HEK293 (cell line): ENCODE data around the gene USP32.

ENCODE experiments used
- GLIS2 ChIP-seq: fragments of 450-650 bp; formaldehyde crosslinking; IDR thresholded peaks from 2 replicates; pipeline ENCODE4 v1.5.1; 2016; ENCODE audit warnings: missing biosample characterization, missing genetic modification characterization
- KLF10 ChIP-seq: fragments of 450-650 bp; IDR thresholded peaks from 2 replicates; pipeline ENCODE4 v1.5.1; 2018; ENCODE audit warnings: missing biosample characterization, mild to moderate bottlenecking, missing genetic modification characterization
- PRDM1 ChIP-seq: fragments of 450-650 bp; formaldehyde crosslinking; IDR thresholded peaks from 2 replicates; pipeline ENCODE4; 2016; ENCODE audit warnings: missing biosample characterization, missing genetic modification characterization
- RBAK ChIP-seq: fragments of 450-650 bp; formaldehyde crosslinking; IDR thresholded peaks from 2 replicates; pipeline ENCODE4 v1.5.1; 2016; ENCODE audit warnings: missing biosample characterization, missing genetic modification characterization
- SCRT2 ChIP-seq: fragments of 450-650 bp; formaldehyde crosslinking; IDR thresholded peaks from 2 replicates; pipeline ENCODE4 v1.5.1; 2016; ENCODE audit warnings: missing biosample characterization, missing genetic modification characterization
- TCF7L2 ChIP-seq: IDR thresholded peaks from 2 replicates; pipeline ENCODE4 v1.6.1; 2011; ENCODE audit warnings: low read depth, mild to moderate bottlenecking, inconsistent platforms, low read length, moderate library complexity, borderline replicate concordance
- ZNF157 ChIP-seq: fragments of 450-650 bp; formaldehyde crosslinking; IDR thresholded peaks from 2 replicates; pipeline ENCODE4 v1.5.1; 2016; ENCODE audit warnings: missing biosample characterization, missing genetic modification characterization
- ZNF223 ChIP-seq: fragments of 450-650 bp; formaldehyde crosslinking; IDR thresholded peaks from 2 replicates; pipeline ENCODE4 v1.5.1; 2016; ENCODE audit warnings: missing biosample characterization, missing genetic modification characterization
- ZNF23 ChIP-seq: fragments of 450-650 bp; formaldehyde crosslinking; IDR thresholded peaks from 2 replicates; pipeline ENCODE4 v1.5.1; 2016; ENCODE audit warnings: missing biosample characterization, missing genetic modification characterization, borderline replicate concordance
- ZNF341 ChIP-seq: fragments of 450-650 bp; formaldehyde crosslinking; IDR thresholded peaks from 2 replicates; pipeline ENCODE4; 2016; ENCODE audit warnings: low read depth, missing biosample characterization, missing genetic modification characterization
- ZNF548 ChIP-seq: fragments of 450-650 bp; formaldehyde crosslinking; IDR thresholded peaks from 2 replicates; pipeline ENCODE4 v1.5.1; 2016; ENCODE audit warnings: missing biosample characterization, missing genetic modification characterization
- ZNF626 ChIP-seq: fragments of 450-650 bp; sonication (Bioruptor Pico); formaldehyde crosslinking; IDR thresholded peaks from 2 replicates; pipeline ENCODE4 v1.5.1; 2018; ENCODE audit warnings: missing biosample characterization, missing genetic modification characterization, inconsistent platforms
- ZNF76 ChIP-seq: fragments of 450-650 bp; formaldehyde crosslinking; IDR thresholded peaks from 2 replicates; pipeline ENCODE4; 2016; ENCODE audit warnings: low read depth, missing biosample characterization, missing genetic modification characterization, borderline replicate concordance
- ZNF785 ChIP-seq: fragments of 450-650 bp; formaldehyde crosslinking; IDR thresholded peaks from 2 replicates; pipeline ENCODE4 v1.5.1; 2016; ENCODE audit warnings: missing biosample characterization, missing genetic modification characterization
- ZNF792 ChIP-seq: fragments of 450-650 bp; formaldehyde crosslinking; IDR thresholded peaks from 2 replicates; pipeline ENCODE4 v1.5.1; 2016; ENCODE audit warnings: missing biosample characterization, missing genetic modification characterization
- ZNF830 ChIP-seq: fragments of 450-650 bp; IDR thresholded peaks from 2 replicates; pipeline ENCODE4 v1.5.0; 2018; ENCODE audit warnings: missing biosample characterization, missing genetic modification characterization, low read depth, mild to moderate bottlenecking, moderate library complexity
- ZNF837 ChIP-seq: fragments of 450-650 bp; formaldehyde crosslinking; IDR thresholded peaks from 2 replicates; pipeline ENCODE4 v1.5.1; 2016; ENCODE audit warnings: missing biosample characterization, missing genetic modification characterization
- ZSCAN16 ChIP-seq: fragments of 450-650 bp; formaldehyde crosslinking; IDR thresholded peaks from 2 replicates; pipeline ENCODE4 v1.5.1; 2016; ENCODE audit warnings: missing biosample characterization, missing genetic modification characterization
- TF ChIP-seq, protein P1 (sequence below): fragments of 450-650 bp; formaldehyde crosslinking; conservative IDR thresholded peaks from 2 replicates; pipeline ENCODE4 v1.5.1; 2016; ENCODE audit warnings: low read depth, missing biosample characterization, missing genetic modification characterization
- TF ChIP-seq, protein P2 (sequence below): fragments of 450-650 bp; formaldehyde crosslinking; conservative IDR thresholded peaks from 2 replicates; pipeline ENCODE4 v1.5.1; 2016; ENCODE audit warnings: low read depth, missing biosample characterization, missing genetic modification characterization
- TF ChIP-seq, protein P3 (sequence below): fragments of 450-650 bp; formaldehyde crosslinking; IDR thresholded peaks from 2 replicates; pipeline ENCODE4 v1.5.1; 2016; ENCODE audit warnings: missing biosample characterization, missing genetic modification characterization
- TF ChIP-seq, protein P4 (sequence below): sonication (generic); formaldehyde crosslinking; IDR thresholded peaks from 2 replicates; pipeline ENCODE4 v1.8.1; 2022; ENCODE audit warnings: mild to moderate bottlenecking, moderate library complexity, missing genetic modification reagents
- TF ChIP-seq, protein P5 (sequence below): fragments of 450-650 bp; formaldehyde crosslinking; IDR thresholded peaks from 2 replicates; pipeline ENCODE4 v1.5.1; 2016; ENCODE audit warnings: missing biosample characterization, missing genetic modification characterization
- TF ChIP-seq, protein P6 (sequence below): fragments of 450-650 bp; formaldehyde crosslinking; optimal IDR thresholded peaks from 2 replicates; pipeline ENCODE3; 2016; ENCODE audit warnings: missing biosample characterization, mild to moderate bottlenecking, missing genetic modification characterization
- TF ChIP-seq, protein P7 (sequence below): fragments of 450-650 bp; formaldehyde crosslinking; IDR thresholded peaks from 2 replicates; pipeline ENCODE4 v1.5.0; 2017; ENCODE audit warnings: missing biosample characterization, missing genetic modification characterization, borderline replicate concordance

Gene USP32

DNA sequence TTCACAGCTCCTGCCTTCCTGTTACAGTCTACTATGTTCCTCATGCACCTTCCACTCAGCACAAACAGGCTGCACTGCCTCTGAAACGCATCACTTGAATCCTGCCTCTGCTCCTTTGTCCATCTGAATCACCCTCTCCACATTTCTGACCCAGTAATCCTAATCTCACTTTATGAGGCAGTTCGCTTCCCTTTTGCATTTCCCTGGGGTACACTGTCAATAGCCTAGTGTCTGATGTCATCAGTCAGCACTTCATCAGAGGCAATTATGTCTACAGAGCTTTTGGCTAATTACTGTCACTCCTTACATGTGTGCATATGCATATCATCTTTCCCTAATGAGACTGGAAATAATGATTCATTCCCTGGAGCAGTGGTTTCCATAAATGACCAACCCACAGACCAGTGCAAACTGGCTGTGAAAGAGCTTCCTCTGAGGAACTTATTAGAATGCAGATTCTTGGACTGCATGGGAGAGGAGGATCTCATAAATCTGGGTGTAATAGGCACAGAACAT, 218.6 kb downstream of the USP32 start (continued):
- TF ChIP-seq, protein P1, sequence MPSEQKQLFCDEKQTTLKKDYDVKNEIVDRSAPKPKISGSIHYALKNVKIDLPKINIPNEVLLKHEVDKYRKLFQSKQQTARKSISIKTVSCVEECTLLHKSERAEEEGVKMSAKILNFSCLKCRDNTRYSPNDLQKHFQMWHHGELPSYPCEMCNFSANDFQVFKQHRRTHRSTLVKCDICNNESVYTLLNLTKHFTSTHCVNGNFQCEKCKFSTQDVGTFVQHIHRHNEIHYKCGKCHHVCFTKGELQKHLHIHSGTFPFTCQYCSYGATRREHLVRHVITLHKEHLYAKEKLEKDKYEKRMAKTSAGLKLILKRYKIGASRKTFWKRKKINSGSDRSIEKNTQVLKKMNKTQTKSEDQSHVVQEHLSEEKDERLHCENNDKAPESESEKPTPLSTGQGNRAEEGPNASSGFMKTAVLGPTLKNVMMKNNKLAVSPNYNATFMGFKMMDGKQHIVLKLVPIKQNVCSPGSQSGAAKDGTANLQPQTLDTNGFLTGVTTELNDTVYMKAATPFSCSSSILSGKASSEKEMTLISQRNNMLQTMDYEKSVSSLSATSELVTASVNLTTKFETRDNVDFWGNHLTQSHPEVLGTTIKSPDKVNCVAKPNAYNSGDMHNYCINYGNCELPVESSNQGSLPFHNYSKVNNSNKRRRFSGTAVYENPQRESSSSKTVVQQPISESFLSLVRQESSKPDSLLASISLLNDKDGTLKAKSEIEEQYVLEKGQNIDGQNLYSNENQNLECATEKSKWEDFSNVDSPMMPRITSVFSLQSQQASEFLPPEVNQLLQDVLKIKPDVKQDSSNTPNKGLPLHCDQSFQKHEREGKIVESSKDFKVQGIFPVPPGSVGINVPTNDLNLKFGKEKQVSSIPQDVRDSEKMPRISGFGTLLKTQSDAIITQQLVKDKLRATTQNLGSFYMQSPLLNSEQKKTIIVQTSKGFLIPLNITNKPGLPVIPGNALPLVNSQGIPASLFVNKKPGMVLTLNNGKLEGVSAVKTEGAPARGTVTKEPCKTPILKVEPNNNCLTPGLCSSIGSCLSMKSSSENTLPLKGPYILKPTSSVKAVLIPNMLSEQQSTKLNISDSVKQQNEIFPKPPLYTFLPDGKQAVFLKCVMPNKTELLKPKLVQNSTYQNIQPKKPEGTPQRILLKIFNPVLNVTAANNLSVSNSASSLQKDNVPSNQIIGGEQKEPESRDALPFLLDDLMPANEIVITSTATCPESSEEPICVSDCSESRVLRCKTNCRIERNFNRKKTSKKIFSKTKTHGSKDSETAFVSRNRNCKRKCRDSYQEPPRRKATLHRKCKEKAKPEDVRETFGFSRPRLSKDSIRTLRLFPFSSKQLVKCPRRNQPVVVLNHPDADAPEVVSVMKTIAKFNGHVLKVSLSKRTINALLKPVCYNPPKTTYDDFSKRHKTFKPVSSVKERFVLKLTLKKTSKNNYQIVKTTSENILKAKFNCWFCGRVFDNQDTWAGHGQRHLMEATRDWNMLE, result no peak
- TF ChIP-seq ZNF792 (tag by site-specific recombination) (no peak), ZNF23 (tag by site-specific recombination) (no peak), KLF10 (0 out of 2 replicates have a peak, but pooled peaks have one; percentile 34), ZNF223 (tag by site-specific recombination) (no peak), ZSCAN16 (no peak), ZNF76 (tag by site-specific recombination) (peak; percentile 79), SCRT2 (tag by site-specific recombination) (peak; percentile 58), PRDM1 (tag by site-specific recombination) (peak; percentile 94), RBAK (no peak), ZNF785 (tag by site-specific recombination) (no peak), ZNF341 (no peak), ZNF548 (tag by site-specific recombination) (no peak), GLIS2 (tag by site-specific recombination) (no peak), ZNF626 (no peak), ZNF157 (tag by site-specific recombination) (no peak), ZNF830 (tag by site-specific recombination) (no peak), TCF7L2 (no peak), ZNF837 (tag by site-specific recombination) (0 out of 2 replicates have a peak, but pooled peaks have one; percentile 19)
- TF ChIP-seq, protein P2, sequence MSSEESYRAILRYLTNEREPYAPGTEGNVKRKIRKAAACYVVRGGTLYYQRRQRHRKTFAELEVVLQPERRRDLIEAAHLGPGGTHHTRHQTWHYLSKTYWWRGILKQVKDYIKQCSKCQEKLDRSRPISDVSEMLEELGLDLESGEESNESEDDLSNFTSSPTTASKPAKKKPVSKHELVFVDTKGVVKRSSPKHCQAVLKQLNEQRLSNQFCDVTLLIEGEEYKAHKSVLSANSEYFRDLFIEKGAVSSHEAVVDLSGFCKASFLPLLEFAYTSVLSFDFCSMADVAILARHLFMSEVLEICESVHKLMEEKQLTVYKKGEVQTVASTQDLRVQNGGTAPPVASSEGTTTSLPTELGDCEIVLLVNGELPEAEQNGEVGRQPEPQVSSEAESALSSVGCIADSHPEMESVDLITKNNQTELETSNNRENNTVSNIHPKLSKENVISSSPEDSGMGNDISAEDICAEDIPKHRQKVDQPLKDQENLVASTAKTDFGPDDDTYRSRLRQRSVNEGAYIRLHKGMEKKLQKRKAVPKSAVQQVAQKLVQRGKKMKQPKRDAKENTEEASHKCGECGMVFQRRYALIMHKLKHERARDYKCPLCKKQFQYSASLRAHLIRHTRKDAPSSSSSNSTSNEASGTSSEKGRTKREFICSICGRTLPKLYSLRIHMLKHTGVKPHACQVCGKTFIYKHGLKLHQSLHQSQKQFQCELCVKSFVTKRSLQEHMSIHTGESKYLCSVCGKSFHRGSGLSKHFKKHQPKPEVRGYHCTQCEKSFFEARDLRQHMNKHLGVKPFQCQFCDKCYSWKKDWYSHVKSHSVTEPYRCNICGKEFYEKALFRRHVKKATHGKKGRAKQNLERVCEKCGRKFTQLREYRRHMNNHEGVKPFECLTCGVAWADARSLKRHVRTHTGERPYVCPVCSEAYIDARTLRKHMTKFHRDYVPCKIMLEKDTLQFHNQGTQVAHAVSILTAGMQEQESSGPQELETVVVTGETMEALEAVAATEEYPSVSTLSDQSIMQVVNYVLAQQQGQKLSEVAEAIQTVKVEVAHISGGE (tag by site-specific recombination), result no peak
- TF ChIP-seq, protein P3, sequence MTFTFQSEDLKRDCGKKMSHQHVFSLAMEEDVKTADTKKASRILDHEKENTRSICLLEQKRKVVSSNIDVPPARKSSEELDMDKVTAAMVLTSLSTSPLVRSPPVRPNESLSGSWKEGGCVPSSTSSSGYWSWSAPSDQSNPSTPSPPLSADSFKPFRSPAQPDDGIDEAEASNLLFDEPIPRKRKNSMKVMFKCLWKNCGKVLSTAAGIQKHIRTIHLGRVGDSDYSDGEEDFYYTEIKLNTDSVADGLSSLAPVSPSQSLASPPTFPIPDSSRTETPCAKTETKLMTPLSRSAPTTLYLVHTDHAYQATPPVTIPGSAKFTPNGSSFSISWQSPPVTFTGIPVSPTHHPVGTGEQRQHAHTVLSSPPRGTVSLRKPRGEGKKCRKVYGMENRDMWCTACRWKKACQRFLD (tag by site-specific recombination), result no peak
- TF ChIP-seq, protein P4, sequence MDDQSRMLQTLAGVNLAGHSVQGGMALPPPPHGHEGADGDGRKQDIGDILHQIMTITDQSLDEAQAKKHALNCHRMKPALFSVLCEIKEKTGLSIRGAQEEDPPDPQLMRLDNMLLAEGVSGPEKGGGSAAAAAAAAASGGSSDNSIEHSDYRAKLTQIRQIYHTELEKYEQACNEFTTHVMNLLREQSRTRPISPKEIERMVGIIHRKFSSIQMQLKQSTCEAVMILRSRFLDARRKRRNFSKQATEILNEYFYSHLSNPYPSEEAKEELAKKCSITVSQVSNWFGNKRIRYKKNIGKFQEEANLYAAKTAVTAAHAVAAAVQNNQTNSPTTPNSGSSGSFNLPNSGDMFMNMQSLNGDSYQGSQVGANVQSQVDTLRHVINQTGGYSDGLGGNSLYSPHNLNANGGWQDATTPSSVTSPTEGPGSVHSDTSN (CRISPR knock-in tag), result no peak
- TF ChIP-seq, protein P5, sequence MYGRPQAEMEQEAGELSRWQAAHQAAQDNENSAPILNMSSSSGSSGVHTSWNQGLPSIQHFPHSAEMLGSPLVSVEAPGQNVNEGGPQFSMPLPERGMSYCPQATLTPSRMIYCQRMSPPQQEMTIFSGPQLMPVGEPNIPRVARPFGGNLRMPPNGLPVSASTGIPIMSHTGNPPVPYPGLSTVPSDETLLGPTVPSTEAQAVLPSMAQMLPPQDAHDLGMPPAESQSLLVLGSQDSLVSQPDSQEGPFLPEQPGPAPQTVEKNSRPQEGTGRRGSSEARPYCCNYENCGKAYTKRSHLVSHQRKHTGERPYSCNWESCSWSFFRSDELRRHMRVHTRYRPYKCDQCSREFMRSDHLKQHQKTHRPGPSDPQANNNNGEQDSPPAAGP (tag by site-specific recombination), result peak; percentile 100
- TF ChIP-seq, protein P6, sequence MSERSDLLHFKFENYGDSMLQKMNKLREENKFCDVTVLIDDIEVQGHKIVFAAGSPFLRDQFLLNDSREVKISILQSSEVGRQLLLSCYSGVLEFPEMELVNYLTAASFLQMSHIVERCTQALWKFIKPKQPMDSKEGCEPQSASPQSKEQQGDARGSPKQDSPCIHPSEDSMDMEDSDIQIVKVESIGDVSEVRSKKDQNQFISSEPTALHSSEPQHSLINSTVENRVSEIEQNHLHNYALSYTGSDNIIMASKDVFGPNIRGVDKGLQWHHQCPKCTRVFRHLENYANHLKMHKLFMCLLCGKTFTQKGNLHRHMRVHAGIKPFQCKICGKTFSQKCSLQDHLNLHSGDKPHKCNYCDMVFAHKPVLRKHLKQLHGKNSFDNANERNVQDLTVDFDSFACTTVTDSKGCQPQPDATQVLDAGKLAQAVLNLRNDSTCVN (tag by site-specific recombination), result no peak
- TF ChIP-seq, protein P7, sequence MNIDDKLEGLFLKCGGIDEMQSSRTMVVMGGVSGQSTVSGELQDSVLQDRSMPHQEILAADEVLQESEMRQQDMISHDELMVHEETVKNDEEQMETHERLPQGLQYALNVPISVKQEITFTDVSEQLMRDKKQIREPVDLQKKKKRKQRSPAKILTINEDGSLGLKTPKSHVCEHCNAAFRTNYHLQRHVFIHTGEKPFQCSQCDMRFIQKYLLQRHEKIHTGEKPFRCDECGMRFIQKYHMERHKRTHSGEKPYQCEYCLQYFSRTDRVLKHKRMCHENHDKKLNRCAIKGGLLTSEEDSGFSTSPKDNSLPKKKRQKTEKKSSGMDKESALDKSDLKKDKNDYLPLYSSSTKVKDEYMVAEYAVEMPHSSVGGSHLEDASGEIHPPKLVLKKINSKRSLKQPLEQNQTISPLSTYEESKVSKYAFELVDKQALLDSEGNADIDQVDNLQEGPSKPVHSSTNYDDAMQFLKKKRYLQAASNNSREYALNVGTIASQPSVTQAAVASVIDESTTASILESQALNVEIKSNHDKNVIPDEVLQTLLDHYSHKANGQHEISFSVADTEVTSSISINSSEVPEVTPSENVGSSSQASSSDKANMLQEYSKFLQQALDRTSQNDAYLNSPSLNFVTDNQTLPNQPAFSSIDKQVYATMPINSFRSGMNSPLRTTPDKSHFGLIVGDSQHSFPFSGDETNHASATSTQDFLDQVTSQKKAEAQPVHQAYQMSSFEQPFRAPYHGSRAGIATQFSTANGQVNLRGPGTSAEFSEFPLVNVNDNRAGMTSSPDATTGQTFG, result no peak
